ENCODE data around the gene BTF3.

The BTF3 gene

DNA sequence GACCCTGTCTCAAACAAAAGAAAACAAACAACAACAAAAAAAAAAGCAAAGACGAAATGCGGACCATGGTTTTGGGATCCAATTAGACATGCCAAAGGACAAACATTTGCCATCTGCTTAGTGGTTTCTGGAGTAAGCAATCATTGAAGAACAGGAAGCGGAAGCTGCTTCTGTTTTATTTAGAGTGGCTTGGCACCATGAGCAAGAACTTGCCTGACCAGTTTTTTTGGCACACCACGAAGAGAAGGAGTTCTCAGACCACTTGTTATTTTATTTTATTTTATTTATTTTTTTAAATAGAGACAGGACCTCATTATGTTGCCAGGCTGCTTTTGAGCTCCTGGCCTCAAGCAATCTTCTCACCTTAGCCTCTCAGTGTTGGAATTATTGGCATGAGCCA is 17.0 kb downstream of the BTF3 start:
- no peaks in the 10 kb centered on the region for H3K27me3 ChIP-seq
- H3K4me3 ChIP-seq (ENCODE audit: low read depth in 1 of 2, low read length in 1 of 2), result no peak overlapping the region
- H3K4me1 ChIP-seq (ENCODE audit: control insufficient read depth in 1 of 2, insufficient read depth in 1 of 2, low read depth in 1 of 2, low read length in 1 of 2), result no peaks in the 10 kb centered on the region
- no peaks in the 10 kb centered on the region for H3K9me3 ChIP-seq
- no peak overlapping the region for H3K27ac ChIP-seq
- H3K36me3 ChIP-seq, result no peaks in the 10 kb centered on the region
- TF ChIP-seq, protein P1, sequence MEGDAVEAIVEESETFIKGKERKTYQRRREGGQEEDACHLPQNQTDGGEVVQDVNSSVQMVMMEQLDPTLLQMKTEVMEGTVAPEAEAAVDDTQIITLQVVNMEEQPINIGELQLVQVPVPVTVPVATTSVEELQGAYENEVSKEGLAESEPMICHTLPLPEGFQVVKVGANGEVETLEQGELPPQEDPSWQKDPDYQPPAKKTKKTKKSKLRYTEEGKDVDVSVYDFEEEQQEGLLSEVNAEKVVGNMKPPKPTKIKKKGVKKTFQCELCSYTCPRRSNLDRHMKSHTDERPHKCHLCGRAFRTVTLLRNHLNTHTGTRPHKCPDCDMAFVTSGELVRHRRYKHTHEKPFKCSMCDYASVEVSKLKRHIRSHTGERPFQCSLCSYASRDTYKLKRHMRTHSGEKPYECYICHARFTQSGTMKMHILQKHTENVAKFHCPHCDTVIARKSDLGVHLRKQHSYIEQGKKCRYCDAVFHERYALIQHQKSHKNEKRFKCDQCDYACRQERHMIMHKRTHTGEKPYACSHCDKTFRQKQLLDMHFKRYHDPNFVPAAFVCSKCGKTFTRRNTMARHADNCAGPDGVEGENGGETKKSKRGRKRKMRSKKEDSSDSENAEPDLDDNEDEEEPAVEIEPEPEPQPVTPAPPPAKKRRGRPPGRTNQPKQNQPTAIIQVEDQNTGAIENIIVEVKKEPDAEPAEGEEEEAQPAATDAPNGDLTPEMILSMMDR (IDR thresholded peaks at IDR 0.05), result no peak

DNA sequence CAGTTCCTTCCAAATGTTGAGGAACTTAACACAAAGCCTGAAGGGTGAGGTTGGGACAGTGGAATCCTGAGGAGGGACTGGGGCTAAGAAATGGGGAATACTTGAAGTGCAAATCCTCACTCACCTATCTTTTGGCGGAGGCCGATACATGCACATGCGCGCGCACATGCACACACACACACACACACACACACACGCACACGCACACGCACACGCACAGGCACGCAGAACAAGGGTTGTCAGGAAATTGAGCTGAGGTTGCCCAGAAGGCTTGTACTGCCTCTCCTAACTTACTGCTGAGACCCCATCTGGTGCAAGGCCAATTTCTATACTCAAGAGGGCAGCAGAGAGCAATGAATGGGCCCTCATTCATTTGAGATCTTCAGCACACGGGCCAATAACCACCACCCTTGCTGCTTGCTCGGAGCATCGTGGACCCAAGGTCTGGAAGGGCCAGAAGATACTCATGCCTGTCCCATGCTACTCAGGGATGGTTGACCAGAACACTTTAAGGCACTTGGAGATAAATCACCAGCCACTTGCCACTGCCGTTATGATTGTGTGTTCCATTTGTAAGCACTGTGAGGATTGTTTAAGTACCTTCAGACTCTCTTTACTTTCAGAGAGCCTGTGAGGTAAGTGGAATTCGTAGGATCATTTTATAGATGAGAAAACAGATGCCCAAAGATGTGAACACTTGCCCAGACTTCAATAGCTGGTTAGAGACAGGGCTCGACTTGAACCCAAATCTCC is 21.5 kb downstream of the BTF3 start:
- Histone ChIP-seq H3K27ac (no peak overlapping the region), H3K9me3 (no peaks in the 10 kb centered on the region), H3K4me3 (ENCODE audit: low read depth in 1 of 2, low read length in 1 of 2) (no peak overlapping the region), H3K4me1 (ENCODE audit: control insufficient read depth in 1 of 2, insufficient read depth in 1 of 2, low read depth in 1 of 2, low read length in 1 of 2) (no peaks in the 10 kb centered on the region), H3K36me3 (no peaks in the 10 kb centered on the region), H3K27me3 (no peaks in the 10 kb centered on the region)
- TF ChIP-seq, protein P1 (IDR thresholded peaks at IDR 0.05), result peak; percentile 57

DNA sequence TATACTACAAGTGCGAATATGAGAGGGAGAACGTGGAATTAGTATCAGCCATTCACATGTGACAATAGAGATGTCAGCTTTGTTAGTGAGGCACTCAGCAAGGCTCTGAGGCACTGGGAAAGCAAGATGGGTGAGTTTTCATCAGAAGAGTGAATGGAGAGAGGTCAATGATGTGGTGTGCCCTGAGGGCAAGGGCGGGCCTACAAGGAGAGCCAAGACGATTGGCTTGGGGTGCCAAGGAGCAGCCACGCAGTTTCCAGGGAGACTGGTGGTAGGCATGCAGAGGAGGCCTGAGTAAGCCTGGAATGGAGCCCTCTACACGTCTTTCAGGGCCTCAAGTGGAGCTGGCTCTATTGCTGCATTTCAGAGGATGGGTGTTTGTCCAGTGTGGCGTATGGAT is 24.7 kb downstream of the BTF3 start:
- Histone ChIP-seq H3K27ac (no peak overlapping the region), H3K4me1 (ENCODE audit: control insufficient read depth in 1 of 2, insufficient read depth in 1 of 2, low read depth in 1 of 2, low read length in 1 of 2) (no peaks in the 10 kb centered on the region), H3K9me3 (no peaks in the 10 kb centered on the region), H3K27me3 (peaks cover 3% of the 10 kb centered on the region), H3K36me3 (no peaks in the 10 kb centered on the region), H3K4me3 (ENCODE audit: low read depth in 1 of 2, low read length in 1 of 2) (no peak overlapping the region)
- TF ChIP-seq, protein P1 (IDR thresholded peaks at IDR 0.05), result no peak

DNA sequence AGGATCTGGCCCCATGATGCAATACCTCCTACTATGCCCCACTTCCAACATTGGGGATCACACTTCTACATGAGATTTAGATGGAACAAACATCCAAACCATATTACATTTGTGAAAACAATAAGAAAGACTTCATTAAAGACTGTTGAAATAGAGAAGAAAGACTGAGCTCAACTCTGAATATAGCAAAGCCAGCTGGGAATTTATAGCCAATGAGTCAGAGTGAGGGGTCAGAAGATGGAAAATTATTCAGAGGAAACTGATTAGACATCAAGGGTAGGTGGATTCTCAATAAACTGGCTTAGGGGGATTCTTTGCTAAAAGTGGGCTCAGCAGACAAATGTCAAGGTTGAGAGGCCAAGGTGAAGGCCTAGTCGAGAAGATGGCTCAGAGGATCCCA is 25.6 kb downstream of the BTF3 start:
- TF ChIP-seq, protein P1 (IDR thresholded peaks at IDR 0.05), result no peak
- Histone ChIP-seq H3K27me3 (peaks cover 8% of the 10 kb centered on the region), H3K4me1 (ENCODE audit: control insufficient read depth in 1 of 2, insufficient read depth in 1 of 2, low read depth in 1 of 2, low read length in 1 of 2) (no peaks in the 10 kb centered on the region), H3K4me3 (ENCODE audit: low read depth in 1 of 2, low read length in 1 of 2) (no peak overlapping the region), H3K36me3 (no peaks in the 10 kb centered on the region), H3K27ac (no peak overlapping the region), H3K9me3 (no peaks in the 10 kb centered on the region)

DNA sequence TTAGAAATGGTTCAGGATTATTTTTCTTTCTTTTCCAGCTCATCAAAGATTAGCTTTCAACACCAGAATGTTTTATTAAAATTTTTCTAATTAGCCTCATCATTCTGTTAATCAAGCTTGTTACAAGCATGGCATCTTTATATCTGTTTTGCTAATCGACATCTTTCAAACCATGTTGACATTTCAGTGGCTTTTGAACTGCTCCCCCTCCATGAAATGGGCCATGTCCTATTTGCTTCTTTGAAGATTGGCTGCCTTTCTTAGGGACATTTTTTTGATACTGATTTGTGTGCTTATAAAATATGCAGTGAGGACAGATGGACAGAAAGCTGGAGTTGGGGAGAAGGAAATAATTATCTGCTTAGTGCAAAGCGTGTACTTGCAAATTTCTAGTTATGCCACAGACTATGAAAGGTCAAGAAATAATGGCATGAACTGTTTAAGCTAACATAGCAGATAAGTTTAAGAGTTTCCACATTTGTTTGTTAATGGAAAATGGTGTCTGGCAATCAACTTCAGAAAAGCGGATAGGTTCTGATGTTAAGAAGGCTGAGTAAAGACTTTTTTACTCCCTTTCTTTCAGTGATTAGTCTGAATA is 27.5 kb downstream of the BTF3 start:
- Histone ChIP-seq H3K4me1 (ENCODE audit: control insufficient read depth in 1 of 2, insufficient read depth in 1 of 2, low read depth in 1 of 2, low read length in 1 of 2) (no peaks in the 10 kb centered on the region), H3K4me3 (ENCODE audit: low read depth in 1 of 2, low read length in 1 of 2) (no peak overlapping the region), H3K9me3 (no peaks in the 10 kb centered on the region), H3K27me3 (peaks cover 25% of the 10 kb centered on the region), H3K27ac (no peak overlapping the region), H3K36me3 (no peaks in the 10 kb centered on the region)
- TF ChIP-seq, protein P1 (IDR thresholded peaks at IDR 0.05), result no peak
